HEK293 (cell line): ENCODE data around the gene BATF3.

Experiments used
- CTCF ChIA-PET: fragments of 350-600 bp; formaldehyde crosslinking; extraction: SDS; loops from one replicate; lab custom pipeline; 2021; ENCODE audit warnings: antibody characterized with exemption; lab: Yijun Ruan, JAX
- POLR2A ChIA-PET: fragments of 300-600 bp; formaldehyde crosslinking; extraction: SDS; loops from one replicate; lab custom pipeline; 2020; ENCODE audit warnings: antibody characterized with exemption, inconsistent platforms; lab: Yijun Ruan, JAX
- H3K27ac ChIP-seq: fragments of 200-500 bp; sonication (Bioruptor generic); 2 replicates; pipeline ENCODE4 v1.5.1; 2014; ENCODE audit warnings: low read depth, low read length, control low read depth, inconsistent platforms; ENCODE audit errors: extremely low read depth
- H3K36me3 ChIP-seq, 2 experiments: fragments of 200-500 bp in 1 of 2; sonication (Bioruptor generic) in 1 of 2; 1 replicate in 1 of 2; 2 replicates in 1 of 2; pipeline ENCODE4 v1.5.1; 2014 to 2017; ENCODE audit warnings: inconsistent platforms in 2 of 2, low read length in 2 of 2; ENCODE audit not compliant: control insufficient read depth in 2 of 2, insufficient read depth in 1 of 2
- H3K4me1 ChIP-seq: fragments of 200-500 bp; sonication (Bioruptor generic); 2 replicates; pipeline ENCODE4 v1.5.1; 2014; ENCODE audit warnings: mild to moderate bottlenecking, low read length, inconsistent platforms; ENCODE audit not compliant: control insufficient read depth, insufficient read depth
- H3K4me3 ChIP-seq: 2 replicates; pipeline ENCODE4 v1.5.1; 2011; ENCODE audit warnings: low read depth, mild to moderate bottlenecking, control low read depth, low read length, moderate library complexity
- H3K9me3 ChIP-seq: fragments of 200-500 bp; sonication (Bioruptor generic); 2 replicates; pipeline ENCODE4 v1.5.1; 2014; ENCODE audit warnings: low read depth, low read length, inconsistent platforms; ENCODE audit not compliant: control insufficient read depth, insufficient read depth
- CTCF ChIP-seq: fragments of 450-650 bp; formaldehyde crosslinking; IDR thresholded peaks from 2 replicates; pipeline ENCODE4 v1.5.1; 2016; ENCODE audit warnings: missing biosample characterization, missing genetic modification characterization
- FEZF1 ChIP-seq: fragments of 450-650 bp; formaldehyde crosslinking; IDR thresholded peaks from 2 replicates; pipeline ENCODE4 v1.5.1; 2016; ENCODE audit warnings: missing biosample characterization, missing genetic modification characterization
- GLI2 ChIP-seq: fragments of 450-650 bp; formaldehyde crosslinking; IDR thresholded peaks from 2 replicates; pipeline ENCODE4; 2017; ENCODE audit warnings: missing biosample characterization, missing genetic modification characterization, low read depth, borderline replicate concordance
- KLF8 ChIP-seq: fragments of 450-650 bp; formaldehyde crosslinking; IDR thresholded peaks from 2 replicates; pipeline ENCODE4 v1.5.1; 2016; ENCODE audit warnings: missing biosample characterization, missing genetic modification characterization
- SP3 ChIP-seq: fragments of 450-650 bp; formaldehyde crosslinking; IDR thresholded peaks from 2 replicates; pipeline ENCODE4 v1.5.1; 2016; ENCODE audit warnings: missing biosample characterization, missing genetic modification characterization
- TSHZ1 ChIP-seq: fragments of 450-650 bp; formaldehyde crosslinking; IDR thresholded peaks from 2 replicates; pipeline ENCODE4 v1.5.1; 2016; ENCODE audit warnings: missing biosample characterization, missing genetic modification characterization, borderline replicate concordance
- ZBTB11 ChIP-seq: fragments of 450-650 bp; formaldehyde crosslinking; conservative IDR thresholded peaks from 2 replicates; pipeline ENCODE4 v1.5.1; 2016; ENCODE audit warnings: low read depth, missing biosample characterization, missing genetic modification characterization
- ZBTB8A ChIP-seq: fragments of 450-650 bp; formaldehyde crosslinking; IDR thresholded peaks from 2 replicates; pipeline ENCODE4 v1.5.1; 2016; ENCODE audit warnings: missing biosample characterization, missing genetic modification characterization
- ZNF146 ChIP-seq: fragments of 450-650 bp; formaldehyde crosslinking; IDR thresholded peaks from 2 replicates; pipeline ENCODE4 v1.5.1; 2016; ENCODE audit warnings: missing biosample characterization, missing genetic modification characterization
- ZNF157 ChIP-seq: fragments of 450-650 bp; formaldehyde crosslinking; IDR thresholded peaks from 2 replicates; pipeline ENCODE4 v1.5.1; 2016; ENCODE audit warnings: missing biosample characterization, missing genetic modification characterization
- ZNF16 ChIP-seq: fragments of 450-650 bp; formaldehyde crosslinking; IDR thresholded peaks from 2 replicates; pipeline ENCODE4 v1.5.1; 2016; ENCODE audit warnings: low read depth, missing biosample characterization, missing genetic modification characterization
- ZNF184 ChIP-seq: fragments of 450-650 bp; IDR thresholded peaks from 2 replicates; pipeline ENCODE4 v1.5.1; 2018; ENCODE audit warnings: missing biosample characterization, mild to moderate bottlenecking, missing genetic modification characterization
- ZNF2 ChIP-seq: fragments of 450-650 bp; formaldehyde crosslinking; IDR thresholded peaks from 2 replicates; pipeline ENCODE4 v1.5.1; 2016; ENCODE audit warnings: missing biosample characterization, missing genetic modification characterization
- ZNF239 ChIP-seq: fragments of 450-650 bp; formaldehyde crosslinking; IDR thresholded peaks from 2 replicates; pipeline ENCODE4 v1.5.1; 2016; ENCODE audit warnings: missing biosample characterization, missing genetic modification characterization
- ZNF26 ChIP-seq: fragments of 450-650 bp; formaldehyde crosslinking; IDR thresholded peaks from 2 replicates; pipeline ENCODE4 v1.5.1; 2016; ENCODE audit warnings: missing biosample characterization, missing genetic modification characterization
- ZNF391 ChIP-seq: fragments of 450-650 bp; formaldehyde crosslinking; IDR thresholded peaks from 2 replicates; pipeline ENCODE4 v1.5.1; 2016; ENCODE audit warnings: low read depth, missing biosample characterization, missing genetic modification characterization, borderline replicate concordance
- ZNF394 ChIP-seq: fragments of 450-650 bp; formaldehyde crosslinking; IDR thresholded peaks from 2 replicates; pipeline ENCODE4 v1.5.1; 2016; ENCODE audit warnings: missing biosample characterization, missing genetic modification characterization, mild to moderate bottlenecking, moderate library complexity, borderline replicate concordance
- ZNF423 ChIP-seq: fragments of 450-650 bp; formaldehyde crosslinking; IDR thresholded peaks from 2 replicates; pipeline ENCODE4 v1.5.1; 2016; ENCODE audit warnings: missing biosample characterization, missing genetic modification characterization
- ZNF544 ChIP-seq: fragments of 450-650 bp; formaldehyde crosslinking; IDR thresholded peaks from 2 replicates; pipeline ENCODE4 v1.5.0; 2017; ENCODE audit warnings: missing biosample characterization, missing genetic modification characterization
- ZNF549 ChIP-seq: fragments of 450-650 bp; IDR thresholded peaks from 2 replicates; pipeline ENCODE4 v1.5.1; 2018; ENCODE audit warnings: missing biosample characterization, missing genetic modification characterization, mild to moderate bottlenecking, inconsistent platforms, moderate library complexity
- ZNF558 ChIP-seq: fragments of 450-650 bp; formaldehyde crosslinking; IDR thresholded peaks from 2 replicates; pipeline ENCODE4 v1.5.1; 2016; ENCODE audit warnings: missing biosample characterization, missing genetic modification characterization
- ZNF610 ChIP-seq: fragments of 450-650 bp; formaldehyde crosslinking; IDR thresholded peaks from 2 replicates; pipeline ENCODE4 v1.5.1; 2016; ENCODE audit warnings: missing biosample characterization, missing genetic modification characterization, borderline replicate concordance
- ZNF692 ChIP-seq: fragments of 450-650 bp; formaldehyde crosslinking; IDR thresholded peaks from 2 replicates; pipeline ENCODE4 v1.5.1; 2016; ENCODE audit warnings: missing biosample characterization, missing genetic modification characterization
- ZNF768 ChIP-seq: fragments of 450-650 bp; formaldehyde crosslinking; IDR thresholded peaks from 2 replicates; pipeline ENCODE4 v1.5.1; 2018; ENCODE audit warnings: missing biosample characterization, mild to moderate bottlenecking, missing genetic modification characterization

Gene BATF3

GRCh38 chr1:212665241-212666115 lies 34.2 kb downstream of the BATF3 start:
- no peaks in the 10 kb centered on the region for H3K9me3 ChIP-seq
- H3K4me3 ChIP-seq, result peak overlapping the region; percentile 82
- no peak overlapping the region; the same call in 1 of the 2 replicates for H3K27ac ChIP-seq
- H3K36me3 ChIP-seq, result no peaks in the 10 kb centered on the region
- 0 out of 2 replicates have a peak, but pooled peaks cover 3% of the 10 kb centered on the region for H3K4me1 ChIP-seq
- POLR2A ChIA-PET, result interaction anchor here (0.6 to 3.1 kb wide), 6 partner anchors 23 to 126 kb away, joined by 3 to 12 read pairs (median 4); partner anchors contain the start of genes ATF3, NSL1 and TATDN3
- CTCF ChIA-PET, result interaction anchor here (0.6 to 2.0 kb wide), 74 partner anchors 9 to 350 kb away, joined by 3 to 21 read pairs (median 5); partner anchors contain the start of genes ATF3, NSL1 and TATDN3
- TF ChIP-seq ZNF391 (peak; percentile 86; the same call in 1 of the 2 replicates), ZNF26 (tag by site-specific recombination) (no peak), ZNF146 (tag by site-specific recombination) (no peak), KLF8 (tag by site-specific recombination) (peak; percentile 89; the same call in 1 of the 2 replicates), ZNF16 (tag by site-specific recombination) (no peak), ZNF157 (tag by site-specific recombination) (no peak), ZNF239 (tag by site-specific recombination) (no peak), SP3 (peak; percentile 71), ZNF692 (tag by site-specific recombination) (peak; percentile 73; the same call in 1 of the 2 replicates), ZNF423 (tag by site-specific recombination) (0 out of 2 replicates have a peak, but pooled peaks have one; percentile 50), ZNF768 (tag by site-specific recombination) (no peak; the same call in 1 of the 2 replicates), TSHZ1 (no peak), ZNF549 (tag by site-specific recombination) (no peak), FEZF1 (no peak; the same call in 1 of the 2 replicates), ZNF394 (tag by site-specific recombination) (peak; percentile 87), ZNF184 (tag by site-specific recombination) (no peak), ZNF2 (tag by site-specific recombination) (peak; percentile 100), ZNF558 (tag by site-specific recombination) (no peak), ZNF544 (tag by site-specific recombination) (no peak), GLI2 (tag by site-specific recombination) (no peak), ZBTB11 (tag by site-specific recombination) (no peak), ZNF610 (tag by site-specific recombination) (peak; percentile 63; the same call in 1 of the 2 replicates), CTCF (tag by site-specific recombination) (peak; percentile 99), ZBTB8A (peak; percentile 71)
